HEK293 (cell line): ENCODE results near the gene CNTNAP5.

Experiments
- CTCF ChIA-PET: fragments of 350-600 bp; formaldehyde crosslinking; extraction: SDS; loops from one replicate; lab custom pipeline; 2021; ENCODE audit warnings: antibody characterized with exemption; lab: Yijun Ruan, JAX
- POLR2A ChIA-PET: fragments of 300-600 bp; formaldehyde crosslinking; extraction: SDS; loops from one replicate; lab custom pipeline; 2020; ENCODE audit warnings: antibody characterized with exemption, inconsistent platforms; lab: Yijun Ruan, JAX
- H3K27ac ChIP-seq: fragments of 200-500 bp; sonication (Bioruptor generic); 2 replicates; pipeline ENCODE4 v1.5.1; 2014; ENCODE audit warnings: low read depth, low read length, control low read depth, inconsistent platforms; ENCODE audit errors: extremely low read depth
- H3K36me3 ChIP-seq, 2 experiments: fragments of 200-500 bp in 1 of 2; sonication (Bioruptor generic) in 1 of 2; 1 replicate in 1 of 2; 2 replicates in 1 of 2; pipeline ENCODE4 v1.5.1; 2014 to 2017; ENCODE audit warnings: inconsistent platforms in 2 of 2, low read length in 2 of 2; ENCODE audit not compliant: control insufficient read depth in 2 of 2, insufficient read depth in 1 of 2
- H3K4me1 ChIP-seq: fragments of 200-500 bp; sonication (Bioruptor generic); 2 replicates; pipeline ENCODE4 v1.5.1; 2014; ENCODE audit warnings: mild to moderate bottlenecking, low read length, inconsistent platforms; ENCODE audit not compliant: control insufficient read depth, insufficient read depth
- H3K4me3 ChIP-seq: 2 replicates; pipeline ENCODE4 v1.5.1; 2011; ENCODE audit warnings: low read depth, mild to moderate bottlenecking, control low read depth, low read length, moderate library complexity
- H3K9me3 ChIP-seq: fragments of 200-500 bp; sonication (Bioruptor generic); 2 replicates; pipeline ENCODE4 v1.5.1; 2014; ENCODE audit warnings: low read depth, low read length, inconsistent platforms; ENCODE audit not compliant: control insufficient read depth, insufficient read depth
- GLI2 ChIP-seq: fragments of 450-650 bp; formaldehyde crosslinking; IDR thresholded peaks from 2 replicates; pipeline ENCODE4; 2017; ENCODE audit warnings: missing biosample characterization, missing genetic modification characterization, low read depth, borderline replicate concordance
- OVOL3 ChIP-seq: fragments of 450-650 bp; formaldehyde crosslinking; IDR thresholded peaks from 2 replicates; pipeline ENCODE4 v1.5.1; 2016; ENCODE audit warnings: missing biosample characterization, missing genetic modification characterization
- RBAK ChIP-seq: fragments of 450-650 bp; formaldehyde crosslinking; IDR thresholded peaks from 2 replicates; pipeline ENCODE4 v1.5.1; 2016; ENCODE audit warnings: missing biosample characterization, missing genetic modification characterization
- SCRT2 ChIP-seq: fragments of 450-650 bp; formaldehyde crosslinking; IDR thresholded peaks from 2 replicates; pipeline ENCODE4 v1.5.1; 2016; ENCODE audit warnings: missing biosample characterization, missing genetic modification characterization
- TSHZ1 ChIP-seq: fragments of 450-650 bp; formaldehyde crosslinking; IDR thresholded peaks from 2 replicates; pipeline ENCODE4 v1.5.1; 2016; ENCODE audit warnings: missing biosample characterization, missing genetic modification characterization, borderline replicate concordance
- YY2 ChIP-seq: fragments of 450-650 bp; formaldehyde crosslinking; IDR thresholded peaks from 2 replicates; pipeline ENCODE4 v1.5.1; 2016; ENCODE audit warnings: missing biosample characterization, missing genetic modification characterization
- ZNF10 ChIP-seq: fragments of 450-650 bp; formaldehyde crosslinking; IDR thresholded peaks from 2 replicates; pipeline ENCODE4 v1.5.1; 2017; ENCODE audit warnings: missing biosample characterization, missing genetic modification characterization
- ZNF221 ChIP-seq: fragments of 450-650 bp; formaldehyde crosslinking; IDR thresholded peaks from 2 replicates; pipeline ENCODE4 v1.5.1; 2017; ENCODE audit warnings: missing biosample characterization, missing genetic modification characterization, borderline replicate concordance
- ZNF350 ChIP-seq: fragments of 450-650 bp; formaldehyde crosslinking; IDR thresholded peaks from 2 replicates; pipeline ENCODE4 v1.5.0; 2017; ENCODE audit warnings: missing biosample characterization, mild to moderate bottlenecking, missing genetic modification characterization
- ZNF555 ChIP-seq: fragments of 450-650 bp; formaldehyde crosslinking; conservative IDR thresholded peaks from 2 replicates; pipeline ENCODE4 v1.5.1; 2017; ENCODE audit warnings: missing biosample characterization, mild to moderate bottlenecking, missing genetic modification characterization, inconsistent platforms
- ZNF571 ChIP-seq: fragments of 450-650 bp; formaldehyde crosslinking; IDR thresholded peaks from 2 replicates; pipeline ENCODE4 v1.5.0; 2017; ENCODE audit warnings: missing biosample characterization, missing genetic modification characterization
- ZNF585B ChIP-seq: fragments of 450-650 bp; formaldehyde crosslinking; IDR thresholded peaks from 2 replicates; pipeline ENCODE4 v1.5.1; 2016; ENCODE audit warnings: missing biosample characterization, missing genetic modification characterization
- ZNF677 ChIP-seq: fragments of 450-650 bp; IDR thresholded peaks from 2 replicates; pipeline ENCODE4 v1.5.0; 2018; ENCODE audit warnings: missing biosample characterization, mild to moderate bottlenecking, missing genetic modification characterization, moderate library complexity
- ZSCAN30 ChIP-seq: fragments of 450-650 bp; IDR thresholded peaks from 2 replicates; pipeline ENCODE4 v1.5.1; 2018; ENCODE audit warnings: missing biosample characterization, mild to moderate bottlenecking, missing genetic modification characterization, moderate library complexity
- TF ChIP-seq, protein P1 (sequence below): fragments of 450-650 bp; formaldehyde crosslinking; IDR thresholded peaks from 2 replicates; pipeline ENCODE4 v1.5.1; 2016; ENCODE audit warnings: missing biosample characterization, missing genetic modification characterization, borderline replicate concordance

The CNTNAP5 gene

DNA sequence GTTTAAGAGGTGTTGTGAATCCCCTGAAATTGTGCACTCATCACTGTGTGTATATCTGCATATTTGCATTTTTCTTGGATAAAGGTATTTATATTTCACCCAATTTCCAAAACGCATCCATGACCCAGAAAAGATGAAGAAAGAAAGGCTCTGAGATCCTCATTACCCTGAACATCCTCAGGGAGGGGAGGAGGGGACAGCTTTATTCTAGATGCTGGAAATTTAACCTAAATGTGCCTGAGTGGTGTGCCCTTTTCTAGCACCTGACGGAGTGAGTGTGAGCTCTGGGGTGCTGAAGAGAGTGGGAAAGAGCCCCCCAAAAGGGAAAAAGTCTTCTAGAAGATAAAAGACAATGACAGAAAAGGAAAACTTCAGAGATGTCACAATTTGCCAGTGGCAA, 20.8 kb downstream of the CNTNAP5 start:
- H3K9me3 ChIP-seq: no peaks in the 10 kb centered on the region
- H3K4me3 ChIP-seq: no peak overlapping the region
- no peak overlapping the region for H3K27ac ChIP-seq
- H3K36me3 ChIP-seq: no peaks in the 10 kb centered on the region
- H3K4me1 ChIP-seq: no peaks in the 10 kb centered on the region
- ChIA-PET CTCF (no interaction called here), POLR2A (no interaction called here)
- TF ChIP-seq ZNF350 (no peak), RBAK (tag by site-specific recombination) (no peak), YY2 (tag by site-specific recombination) (no peak), OVOL3 (tag by site-specific recombination) (no peak)

- CTCF ChIA-PET: no interaction called here
- Histone ChIP-seq H3K4me1 (no peaks in the 10 kb centered on the region), H3K27ac (no peak overlapping the region), H3K4me3 (no peak overlapping the region), H3K9me3 (no peaks in the 10 kb centered on the region), H3K36me3 (no peaks in the 10 kb centered on the region)
- TF ChIP-seq ZNF10 (tag by site-specific recombination): no peak
- TF ChIP-seq SCRT2 (tag by site-specific recombination): no peak
- no peak for TF ChIP-seq ZNF677
- no peak for TF ChIP-seq GLI2 (tag by site-specific recombination)
- no peak for TF ChIP-seq ZNF555
- POLR2A ChIA-PET: no interaction called here
Observed at GRCh38 chr2:124046332-124046731, 21.2 kb downstream of the CNTNAP5 start.

GRCh38 chr2:124048102-124048501, 23.0 kb downstream of the CNTNAP5 start:
- no peaks in the 10 kb centered on the region for H3K9me3 ChIP-seq
- H3K36me3 ChIP-seq: no peaks in the 10 kb centered on the region
- H3K4me1 ChIP-seq: no peaks in the 10 kb centered on the region
- H3K4me3 ChIP-seq: no peak overlapping the region
- CTCF ChIA-PET: interaction anchor here (0.6 kb wide), 1 partner anchor 858 kb away, joined by 5 read pairs; no protein-coding TSS in a partner anchor
- TF ChIP-seq ZNF585B: no peak
- H3K27ac ChIP-seq: no peak overlapping the region
- POLR2A ChIA-PET: no interaction called here

GRCh38 chr2:124048664-124049063, 23.6 kb downstream of the CNTNAP5 start:
- CTCF ChIA-PET: no interaction called here
- TF ChIP-seq TSHZ1: no peak
- no peaks in the 10 kb centered on the region for H3K9me3 ChIP-seq
- no peak overlapping the region for H3K27ac ChIP-seq
- no peak overlapping the region for H3K4me3 ChIP-seq
- POLR2A ChIA-PET: no interaction called here
- no peaks in the 10 kb centered on the region for H3K36me3 ChIP-seq
- no peaks in the 10 kb centered on the region for H3K4me1 ChIP-seq

DNA sequence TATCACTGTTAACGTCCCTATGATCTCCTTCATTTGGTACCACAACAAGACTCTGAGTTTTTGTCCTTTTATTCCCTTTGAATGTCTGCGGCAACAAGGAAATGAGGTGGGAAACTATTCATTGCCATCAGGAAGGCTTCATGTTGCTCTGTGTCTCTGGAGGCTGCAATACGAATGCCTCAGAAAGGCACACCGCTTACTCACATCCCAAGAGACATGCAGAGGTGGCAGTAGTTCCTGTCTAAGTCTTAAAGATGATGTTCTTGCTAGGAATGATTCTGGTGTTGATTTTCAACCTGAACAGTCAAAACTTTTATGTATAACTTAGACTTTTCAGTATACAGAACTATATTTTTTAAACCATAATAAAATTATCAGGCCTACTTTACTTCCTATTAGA, 24.0 kb downstream of the CNTNAP5 start:
- Histone ChIP-seq H3K36me3 (no peaks in the 10 kb centered on the region), H3K9me3 (no peaks in the 10 kb centered on the region), H3K4me1 (no peaks in the 10 kb centered on the region), H3K4me3 (no peak overlapping the region), H3K27ac (no peak overlapping the region)
- ChIA-PET POLR2A (no interaction called here), CTCF (no interaction called here)
- TF ChIP-seq ZNF571: no peak
- TF ChIP-seq ZSCAN30 (tag by site-specific recombination): no peak
- no peak for TF ChIP-seq ZNF221 (tag by site-specific recombination)
- TF ChIP-seq, protein P1, sequence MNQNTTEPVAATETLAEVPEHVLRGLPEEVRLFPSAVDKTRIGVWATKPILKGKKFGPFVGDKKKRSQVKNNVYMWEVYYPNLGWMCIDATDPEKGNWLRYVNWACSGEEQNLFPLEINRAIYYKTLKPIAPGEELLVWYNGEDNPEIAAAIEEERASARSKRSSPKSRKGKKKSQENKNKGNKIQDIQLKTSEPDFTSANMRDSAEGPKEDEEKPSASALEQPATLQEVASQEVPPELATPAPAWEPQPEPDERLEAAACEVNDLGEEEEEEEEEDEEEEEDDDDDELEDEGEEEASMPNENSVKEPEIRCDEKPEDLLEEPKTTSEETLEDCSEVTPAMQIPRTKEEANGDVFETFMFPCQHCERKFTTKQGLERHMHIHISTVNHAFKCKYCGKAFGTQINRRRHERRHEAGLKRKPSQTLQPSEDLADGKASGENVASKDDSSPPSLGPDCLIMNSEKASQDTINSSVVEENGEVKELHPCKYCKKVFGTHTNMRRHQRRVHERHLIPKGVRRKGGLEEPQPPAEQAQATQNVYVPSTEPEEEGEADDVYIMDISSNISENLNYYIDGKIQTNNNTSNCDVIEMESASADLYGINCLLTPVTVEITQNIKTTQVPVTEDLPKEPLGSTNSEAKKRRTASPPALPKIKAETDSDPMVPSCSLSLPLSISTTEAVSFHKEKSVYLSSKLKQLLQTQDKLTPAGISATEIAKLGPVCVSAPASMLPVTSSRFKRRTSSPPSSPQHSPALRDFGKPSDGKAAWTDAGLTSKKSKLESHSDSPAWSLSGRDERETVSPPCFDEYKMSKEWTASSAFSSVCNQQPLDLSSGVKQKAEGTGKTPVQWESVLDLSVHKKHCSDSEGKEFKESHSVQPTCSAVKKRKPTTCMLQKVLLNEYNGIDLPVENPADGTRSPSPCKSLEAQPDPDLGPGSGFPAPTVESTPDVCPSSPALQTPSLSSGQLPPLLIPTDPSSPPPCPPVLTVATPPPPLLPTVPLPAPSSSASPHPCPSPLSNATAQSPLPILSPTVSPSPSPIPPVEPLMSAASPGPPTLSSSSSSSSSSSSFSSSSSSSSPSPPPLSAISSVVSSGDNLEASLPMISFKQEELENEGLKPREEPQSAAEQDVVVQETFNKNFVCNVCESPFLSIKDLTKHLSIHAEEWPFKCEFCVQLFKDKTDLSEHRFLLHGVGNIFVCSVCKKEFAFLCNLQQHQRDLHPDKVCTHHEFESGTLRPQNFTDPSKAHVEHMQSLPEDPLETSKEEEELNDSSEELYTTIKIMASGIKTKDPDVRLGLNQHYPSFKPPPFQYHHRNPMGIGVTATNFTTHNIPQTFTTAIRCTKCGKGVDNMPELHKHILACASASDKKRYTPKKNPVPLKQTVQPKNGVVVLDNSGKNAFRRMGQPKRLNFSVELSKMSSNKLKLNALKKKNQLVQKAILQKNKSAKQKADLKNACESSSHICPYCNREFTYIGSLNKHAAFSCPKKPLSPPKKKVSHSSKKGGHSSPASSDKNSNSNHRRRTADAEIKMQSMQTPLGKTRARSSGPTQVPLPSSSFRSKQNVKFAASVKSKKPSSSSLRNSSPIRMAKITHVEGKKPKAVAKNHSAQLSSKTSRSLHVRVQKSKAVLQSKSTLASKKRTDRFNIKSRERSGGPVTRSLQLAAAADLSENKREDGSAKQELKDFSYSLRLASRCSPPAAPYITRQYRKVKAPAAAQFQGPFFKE: no peak
